Activated T-cell treated with anti-CD3 and anti-CD28 coated beads, Interleukin-2, amount 50 U/mL, for 4 hours (primary cell): ENCODE data around the gene ABCB4. TPM values are rescaled to one million over a fixed set of nuclear protein-coding genes. Genes with fewer than 3 reads are reported as not detected.

Source experiments
- ATAC-seq, 2 donors: fragments of 200-7000 bp; cut with Tn5 transposase; one replicate each; pipeline ENCODE4 v1.10.0; 2021
- DNase-seq: peaks from one replicate; pipeline ENCODE4 v3.0.0-alpha.2; 2020
- H3K27me3 Mint-ChIP-seq: one replicate; pipeline ENCODE4 v1.8.0; 2021; ENCODE audit warnings: low read depth, mixed read lengths
- H3K36me3 Mint-ChIP-seq: one replicate; pipeline ENCODE4 v1.8.0; 2022; ENCODE audit warnings: mixed read lengths; ENCODE audit not compliant: insufficient read depth
- H3K4me1 Mint-ChIP-seq: one replicate; pipeline ENCODE4 v1.8.0; 2021; ENCODE audit warnings: low read depth, mixed read lengths
- H3K4me3 Mint-ChIP-seq: one replicate; pipeline ENCODE4 v1.8.0; 2021; ENCODE audit warnings: mild to moderate bottlenecking, moderate library complexity, mixed read lengths
- H3K9me3 Mint-ChIP-seq: one replicate; pipeline ENCODE4 v1.8.0; 2021; ENCODE audit warnings: mixed read lengths
- total RNA-seq, 3 donors: library from RNA; stranded (reverse); gene quantifications; one replicate each; pipeline ENCODE4 v1.2.1, GENCODE V29; 2021

ABCB4 gene
- total RNA-seq: under 1 TPM in 2 of 3 donors, not detected in 1; 0.18 to 0.27 TPM

GRCh38 chr7:87475359-87476178 is at the start of gene ABCB4:
Gene ABCB4, minus strand, starts transcription at chr7:87475680. Its CDS starts 215 bp downstream, at chr7:87475465.
- ATAC-seq (peak; percentile 39 to 40), DNase-seq (no peak)
- no peaks in the 10 kb centered on the region for H3K36me3 Mint-ChIP-seq
- peaks cover 44% of the 10 kb centered on the region for H3K27me3 Mint-ChIP-seq
- no peaks in the 10 kb centered on the region for H3K9me3 Mint-ChIP-seq
- H3K4me1 Mint-ChIP-seq: peaks cover 11% of the 10 kb centered on the region
- peak within 1 kb of the TSS; percentile 51 for H3K4me3 Mint-ChIP-seq

- Mint-ChIP-seq H3K9me3 (no peaks in the 10 kb centered on the region), H3K4me1 (no peaks in the 10 kb centered on the region), H3K4me3 (no peak overlapping the region), H3K36me3 (peaks cover 4% of the 10 kb centered on the region), H3K27me3 (no peaks in the 10 kb centered on the region)
- DNase-seq (no peak), ATAC-seq (no peak)
These were observed 43.3 kb upstream of the ABCB4 start for GRCh38 chr7:87518735-87519134.

GRCh38 chr7:87517891-87518290 is 42.4 kb upstream of the ABCB4 start:
- Mint-ChIP-seq H3K27me3 (no peaks in the 10 kb centered on the region), H3K4me1 (no peaks in the 10 kb centered on the region), H3K9me3 (no peaks in the 10 kb centered on the region), H3K4me3 (no peak overlapping the region), H3K36me3 (peaks cover 4% of the 10 kb centered on the region)
- ATAC-seq (no peak), DNase-seq (no peak)

- H3K4me1 Mint-ChIP-seq: no peaks in the 10 kb centered on the region
- H3K4me3 Mint-ChIP-seq: no peak overlapping the region
- no peak for ATAC-seq
- no peaks in the 10 kb centered on the region for H3K9me3 Mint-ChIP-seq
- no peak for DNase-seq
- H3K36me3 Mint-ChIP-seq: peaks cover 4% of the 10 kb centered on the region
- H3K27me3 Mint-ChIP-seq: no peaks in the 10 kb centered on the region
These were observed 41.8 kb upstream of the ABCB4 start for GRCh38 chr7:87517136-87517815.

- H3K36me3 Mint-ChIP-seq: peaks cover 6% of the 10 kb centered on the region
- no peaks in the 10 kb centered on the region for H3K27me3 Mint-ChIP-seq
- H3K4me3 Mint-ChIP-seq: no peak overlapping the region
- H3K9me3 Mint-ChIP-seq: no peaks in the 10 kb centered on the region
- H3K4me1 Mint-ChIP-seq: peaks cover 2% of the 10 kb centered on the region
- ATAC-seq (no peak), DNase-seq (no peak)
These were observed 38.4 kb upstream of the ABCB4 start for GRCh38 chr7:87513735-87514335.

- Mint-ChIP-seq H3K27me3 (no peaks in the 10 kb centered on the region), H3K36me3 (peaks cover 6% of the 10 kb centered on the region), H3K4me1 (peaks cover 2% of the 10 kb centered on the region), H3K9me3 (no peaks in the 10 kb centered on the region), H3K4me3 (no peak overlapping the region)
- ATAC-seq: no peak
- DNase-seq: no peak
These were observed 37.4 kb upstream of the ABCB4 start for GRCh38 chr7:87512906-87513305.

- Mint-ChIP-seq H3K36me3 (peaks cover 6% of the 10 kb centered on the region), H3K9me3 (no peaks in the 10 kb centered on the region), H3K4me3 (no peak overlapping the region), H3K4me1 (peaks cover 2% of the 10 kb centered on the region), H3K27me3 (no peaks in the 10 kb centered on the region)
- no peak for ATAC-seq
- DNase-seq: no peak
These were observed 36.0 kb upstream of the ABCB4 start for GRCh38 chr7:87511510-87511909.

- H3K27me3 Mint-ChIP-seq: no peaks in the 10 kb centered on the region
- H3K36me3 Mint-ChIP-seq: peaks cover 6% of the 10 kb centered on the region
- ATAC-seq: no peak
- DNase-seq: no peak
- peaks cover 2% of the 10 kb centered on the region for H3K4me1 Mint-ChIP-seq
- no peaks in the 10 kb centered on the region for H3K9me3 Mint-ChIP-seq
- H3K4me3 Mint-ChIP-seq: no peak overlapping the region
These were observed 35.0 kb upstream of the ABCB4 start for GRCh38 chr7:87510411-87510875.

GRCh38 chr7:87507446-87507845 is 32.0 kb upstream of the ABCB4 start:
- Mint-ChIP-seq H3K4me3 (no peak overlapping the region), H3K9me3 (no peaks in the 10 kb centered on the region), H3K27me3 (peaks cover 2% of the 10 kb centered on the region), H3K4me1 (peaks cover 2% of the 10 kb centered on the region), H3K36me3 (peaks cover 2% of the 10 kb centered on the region)
- DNase-seq: no peak
- no peak for ATAC-seq

- H3K4me3 Mint-ChIP-seq: no peak overlapping the region
- no peaks in the 10 kb centered on the region for H3K4me1 Mint-ChIP-seq
- H3K9me3 Mint-ChIP-seq: no peaks in the 10 kb centered on the region
- peaks cover 2% of the 10 kb centered on the region for H3K27me3 Mint-ChIP-seq
- DNase-seq (no peak), ATAC-seq (no peak)
- no peaks in the 10 kb centered on the region for H3K36me3 Mint-ChIP-seq
These were observed 31.0 kb upstream of the ABCB4 start for GRCh38 chr7:87506246-87507180.

- no peaks in the 10 kb centered on the region for H3K9me3 Mint-ChIP-seq
- H3K4me1 Mint-ChIP-seq: no peaks in the 10 kb centered on the region
- DNase-seq (no peak), ATAC-seq (no peak)
- H3K36me3 Mint-ChIP-seq: no peaks in the 10 kb centered on the region
- no peak overlapping the region for H3K4me3 Mint-ChIP-seq
- H3K27me3 Mint-ChIP-seq: peaks cover 2% of the 10 kb centered on the region
These were observed 30.2 kb upstream of the ABCB4 start for GRCh38 chr7:87505557-87506245.

- Mint-ChIP-seq H3K4me1 (no peaks in the 10 kb centered on the region), H3K36me3 (no peaks in the 10 kb centered on the region), H3K27me3 (peaks cover 2% of the 10 kb centered on the region), H3K9me3 (no peaks in the 10 kb centered on the region), H3K4me3 (no peak overlapping the region)
- no peak for ATAC-seq
- no peak for DNase-seq
These were observed 29.6 kb upstream of the ABCB4 start for GRCh38 chr7:87505122-87505521.

- H3K9me3 Mint-ChIP-seq: no peaks in the 10 kb centered on the region
- no peaks in the 10 kb centered on the region for H3K36me3 Mint-ChIP-seq
- no peaks in the 10 kb centered on the region for H3K4me1 Mint-ChIP-seq
- H3K4me3 Mint-ChIP-seq: no peak overlapping the region
- H3K27me3 Mint-ChIP-seq: peaks cover 6% of the 10 kb centered on the region
- no peak for ATAC-seq
- no peak for DNase-seq
These were observed 24.0 kb upstream of the ABCB4 start for GRCh38 chr7:87499494-87499893.
